CD14-positive monocyte (primary cell): ENCODE data around the gene TCP11L1. TPM values are rescaled to one million over a fixed set of nuclear protein-coding genes. Genes with fewer than 3 reads are reported as not detected.

Experiments used
- DNase-seq, 3 donors: peaks; one replicate each; pipeline ENCODE4 v3.0.0-alpha.2; 2011 to 2022
- H2AFZ ChIP-seq: 2 replicates; pipeline ENCODE4 v1.6.0; 2012; ENCODE audit warnings: mild to moderate bottlenecking, low read depth, low read length, inconsistent platforms; ENCODE audit not compliant: insufficient read depth, poor library complexity, severe bottlenecking
- H3K27ac ChIP-seq, 2 donors: 1 replicate in 1 of 2; 2 replicates in 1 of 2; pipeline ENCODE4 v1.5.1; 2012 to 2013; ENCODE audit warnings: low read length in 2 of 2, control low read depth in 1 of 2, inconsistent platforms in 1 of 2, low read depth in 1 of 2, mild to moderate bottlenecking in 1 of 2
- H3K27me3 ChIP-seq, 2 donors: one replicate each; pipeline versions ENCODE4 v1.6.0 to v1.6.1; 2011 to 2013; ENCODE audit warnings: low read length in 2 of 2; ENCODE audit not compliant: control insufficient read depth in 2 of 2, insufficient read depth in 2 of 2
- H3K36me3 ChIP-seq, 2 donors: replicated peaks in 1 of 2; 1 replicate in 1 of 2; 2 replicates in 1 of 2; pipeline versions ENCODE4 v1.5.1 to v1.6.1; 2012 to 2013; ENCODE audit warnings: low read length in 2 of 2, control low read depth in 1 of 2, inconsistent platforms in 1 of 2, mild to moderate bottlenecking in 1 of 2; ENCODE audit not compliant: insufficient read depth in 2 of 2, control insufficient read depth in 1 of 2
- H3K4me1 ChIP-seq, 2 donors: 1 replicate in 1 of 2; 2 replicates in 1 of 2; pipeline versions ENCODE4 v1.5.1 to v1.6.1; 2012 to 2013; ENCODE audit warnings: low read length in 2 of 2, control low read depth in 1 of 2, inconsistent platforms in 1 of 2, mild to moderate bottlenecking in 1 of 2, moderate library complexity in 1 of 2; ENCODE audit not compliant: insufficient read depth in 2 of 2, control insufficient read depth in 1 of 2
- H3K4me2 ChIP-seq: replicated peaks from 2 replicates; pipeline ENCODE3; 2012; ENCODE audit warnings: low read length, moderate library complexity, mild to moderate bottlenecking; ENCODE audit not compliant: poor library complexity, severe bottlenecking; ENCODE audit errors: extremely low read depth
- H3K4me3 ChIP-seq, 3 experiments: fragments of 200-600 bp in 1 of 3; sonication (generic) in 1 of 3; replicated peaks in 1 of 3; 1 replicate in 2 of 3; 2 replicates in 1 of 3; pipeline ENCODE4 v1.5.1; 2011 to 2013; ENCODE audit warnings: low read length in 3 of 3, mild to moderate bottlenecking in 3 of 3, control low read depth in 2 of 3, low read depth in 2 of 3, inconsistent platforms in 1 of 3, moderate library complexity in 1 of 3
- H3K79me2 ChIP-seq: 2 replicates; pipeline ENCODE4 v1.6.0; 2012; ENCODE audit warnings: mild to moderate bottlenecking, control low read depth, inconsistent platforms, low read length, moderate library complexity; ENCODE audit not compliant: insufficient read depth
- H3K9ac ChIP-seq: 2 replicates; pipeline ENCODE4 v1.6.0; 2017; ENCODE audit warnings: low read length, mild to moderate bottlenecking; ENCODE audit not compliant: insufficient read depth, poor library complexity, severe bottlenecking
- H3K9me3 ChIP-seq, 2 donors: replicated peaks in 1 of 2; 1 replicate in 1 of 2; 2 replicates in 1 of 2; pipeline versions ENCODE4 v1.5.1 to v1.6.1; 2012 to 2013; ENCODE audit warnings: low read length in 2 of 2, control low read depth in 1 of 2; ENCODE audit not compliant: control insufficient read depth in 1 of 2, insufficient read depth in 1 of 2
- H4K20me1 ChIP-seq: 2 replicates; pipeline ENCODE4 v1.6.0; 2012; ENCODE audit warnings: mild to moderate bottlenecking, low read length, control low read depth, moderate library complexity; ENCODE audit not compliant: insufficient read depth
- H3K27ac Mint-ChIP-seq, 7 donors: one replicate each; pipeline ENCODE4 v1.8.0; 2020; ENCODE audit warnings: mild to moderate bottlenecking in 7 of 7, mixed read lengths in 7 of 7, moderate library complexity in 6 of 7, inconsistent platforms in 2 of 7
- H3K27me3 Mint-ChIP-seq, 3 donors: one replicate each; pipeline ENCODE4 v1.8.0; 2021 to 2022; ENCODE audit warnings: low read depth in 3 of 3, mild to moderate bottlenecking in 3 of 3, mixed read lengths in 3 of 3, moderate library complexity in 3 of 3, inconsistent platforms in 1 of 3
- H3K36me3 Mint-ChIP-seq, 2 donors: one replicate each; pipeline ENCODE4 v1.8.0; 2020; ENCODE audit warnings: mixed read lengths in 2 of 2, inconsistent platforms in 1 of 2, mild to moderate bottlenecking in 1 of 2
- H3K4me1 Mint-ChIP-seq: one replicate; pipeline ENCODE4 v1.8.0; 2020; ENCODE audit warnings: mild to moderate bottlenecking, mixed read lengths
- H3K4me3 Mint-ChIP-seq, 2 donors: one replicate each; pipeline ENCODE4 v1.8.0; 2020; ENCODE audit warnings: mild to moderate bottlenecking in 2 of 2, mixed read lengths in 2 of 2, moderate library complexity in 1 of 2
- H3K9me3 Mint-ChIP-seq, 7 donors: one replicate each; pipeline ENCODE4 v1.8.0; 2020 to 2022; ENCODE audit warnings: mixed read lengths in 7 of 7, mild to moderate bottlenecking in 6 of 7, moderate library complexity in 6 of 7, inconsistent platforms in 2 of 7
- CTCF ChIP-seq: fragments of 200-600 bp; IDR thresholded peaks from one replicate; pipeline ENCODE4 v1.8.0; 2022; ENCODE audit warnings: antibody characterized with exemption, mild to moderate bottlenecking
- WGBS: methylation state at CpG from one replicate; pipeline ENCODE4 v1.1.5; 2013; ENCODE audit warnings: missing lambda C conversion rate; ENCODE audit not compliant: insufficient coverage; 5-methylcytosine and 5-hydroxymethylcytosine counted together
- intact Hi-C, 2 donors: fragments of 100-400 bp; cut with micrococcal nuclease; formaldehyde crosslinking; loops; one replicate each; pipeline versions ENCODE4 v1.15.0 to v1.15.1; 2023
- polyA plus RNA-seq, 3 donors: library from polyadenylated mRNA; depleted of rRNA in 1 of 3; unstranded in 2 of 3; stranded (reverse) in 1 of 3; fragments of 300-500 nt in 2 of 3; fragments of >200 nt in 1 of 3; fragmentation: Illumina TruSeq in 2 of 3; gene quantifications; 1 replicate in 2 of 3; 2 replicates in 1 of 3; pipeline ENCODE4 v1.2.3, GENCODE V29; 2012 to 2021

The TCP11L1 gene
- polyA plus RNA-seq, 3 donors, result 5.1 to 11.2 (median 7.0) TPM

- Histone ChIP-seq H3K79me2 (no peaks in the 10 kb centered on the region), H3K4me1 (no peaks in the 10 kb centered on the region), H4K20me1 (no peaks in the 10 kb centered on the region), H3K4me3 (no peak overlapping the region), H3K9me3 (no peaks in the 10 kb centered on the region), H3K27me3 (no peaks in the 10 kb centered on the region), H3K27ac (no peak overlapping the region), H3K9ac (no peak overlapping the region), H3K36me3 (peaks cover 52 to 89% of the 10 kb centered on the region in 2 donors), H2AFZ (no peak overlapping the region), H3K4me2 (no peak overlapping the region)
- intact Hi-C loops, result no loop called here
- DNase-seq, result no peak
- Mint-ChIP-seq H3K27ac (no peak overlapping the region), H3K4me1 (no peaks in the 10 kb centered on the region), H3K9me3 (no peaks in the 10 kb centered on the region), H3K36me3 (peaks cover 54 to 68% of the 10 kb centered on the region in 2 donors), H3K4me3 (no peak overlapping the region), H3K27me3 (no peaks in the 10 kb centered on the region)
- no CpG with 5 or more reads among the region's 1 CpG for WGBS
- TF ChIP-seq CTCF, result no peak
Observed at GRCh38 chr11:33094157-33094556, 54.8 kb downstream of the TCP11L1 start.

- no peaks in the 10 kb centered on the region for H4K20me1 ChIP-seq
- DNase-seq, result no peak
- no peak overlapping the region for H2AFZ ChIP-seq
- no peak overlapping the region for H3K4me3 ChIP-seq
- H3K27me3 Mint-ChIP-seq, result no peaks in the 10 kb centered on the region
- no peaks in the 10 kb centered on the region for H3K4me1 Mint-ChIP-seq
- no peak overlapping the region for H3K27ac ChIP-seq
- no peaks in the 10 kb centered on the region for H3K27me3 ChIP-seq
- H3K27ac Mint-ChIP-seq, result no peak overlapping the region
- no peaks in the 10 kb centered on the region for H3K4me1 ChIP-seq
- no peak overlapping the region for H3K4me3 Mint-ChIP-seq
- no peak overlapping the region for H3K9ac ChIP-seq
- peaks cover 52 to 62% of the 10 kb centered on the region in 2 donors for H3K36me3 Mint-ChIP-seq
- peaks cover 44 to 77% of the 10 kb centered on the region in 2 donors for H3K36me3 ChIP-seq
- H3K79me2 ChIP-seq, result no peaks in the 10 kb centered on the region
- intact Hi-C loops, result no loop called here
- H3K4me2 ChIP-seq, result no peak overlapping the region
- no peaks in the 10 kb centered on the region for H3K9me3 Mint-ChIP-seq
- TF ChIP-seq CTCF, result no peak
- H3K9me3 ChIP-seq, result no peaks in the 10 kb centered on the region
Observed at GRCh38 chr11:33103836-33104235, 64.5 kb downstream of the TCP11L1 start.
